Activated CD4-positive, alpha-beta T cell treated with anti-CD3 and anti-CD28 coated beads for 24 hours (primary cell): Measurements from ENCODE around the gene NADK2.
"Not testable (repeated sequence)": the region's sequence is repeated elsewhere in the genome, so short reads cannot be mapped to it uniquely, and the experiment has no call there.

Experiments
- DNase-seq, 2 donors: peaks; one replicate each; pipeline ENCODE4 v3.0.0-alpha.2; 2020; ENCODE audit warnings: low read depth in 2 of 2

The NADK2 gene

DNA sequence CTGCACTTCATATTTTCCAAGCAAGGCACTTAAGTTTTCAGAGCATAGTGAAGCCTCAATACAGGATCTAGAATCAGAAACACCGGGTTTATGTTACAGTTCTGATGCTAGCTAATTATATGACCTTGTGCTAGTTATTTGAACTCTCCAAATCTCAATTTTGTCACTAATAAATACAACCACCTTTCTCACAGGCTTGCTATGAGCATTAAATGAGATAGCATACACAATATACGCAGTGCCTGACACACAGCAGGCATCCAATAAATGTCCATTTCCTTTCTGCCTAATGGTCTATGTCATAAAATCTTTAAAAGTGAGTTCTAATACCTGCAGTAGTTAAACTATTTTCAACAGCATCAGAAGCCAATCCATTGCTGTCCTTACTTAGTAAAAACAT lies 32.9 kb downstream of the NADK2 start:
- no peak for DNase-seq

DNA sequence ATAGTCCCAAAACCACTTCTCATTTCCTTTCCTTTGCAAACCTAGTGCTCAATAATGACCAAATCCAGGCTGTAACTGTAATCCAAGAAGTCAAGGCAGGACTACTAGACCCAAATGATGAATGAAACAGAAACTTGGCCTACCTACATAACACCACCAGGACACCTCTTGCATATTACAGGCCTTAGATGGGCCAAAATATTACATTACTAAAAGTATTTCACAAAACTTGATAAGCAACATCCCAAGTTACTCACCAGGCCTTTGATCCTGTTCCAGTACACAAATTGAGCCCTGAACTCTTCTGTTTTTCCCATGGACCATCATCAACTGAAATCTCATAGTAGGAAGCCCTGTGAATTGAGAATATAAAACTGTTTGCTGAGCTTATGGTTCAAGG lies 34.8 kb downstream of the NADK2 start:
- DNase-seq, result no peak

DNA sequence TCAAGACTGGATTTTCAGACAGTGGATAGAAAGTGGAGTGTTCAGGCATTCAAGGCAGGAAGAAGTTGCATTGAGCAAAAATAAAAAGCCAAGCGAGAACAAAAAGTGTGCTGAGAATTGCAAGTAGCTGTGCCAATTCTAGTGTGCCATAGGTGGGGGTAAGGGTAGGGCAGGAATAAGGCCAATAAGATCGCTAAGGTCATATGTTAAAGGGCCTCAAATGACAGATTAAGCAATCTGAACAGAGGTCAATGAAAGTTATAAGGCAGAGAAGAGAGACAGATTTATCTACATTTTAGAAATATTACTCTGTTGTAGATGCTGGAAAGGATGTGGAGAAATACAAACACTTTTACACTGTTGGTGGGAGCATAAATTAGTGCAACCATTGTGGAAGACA lies 36.4 kb downstream of the NADK2 start:
- no peak for DNase-seq

DNA sequence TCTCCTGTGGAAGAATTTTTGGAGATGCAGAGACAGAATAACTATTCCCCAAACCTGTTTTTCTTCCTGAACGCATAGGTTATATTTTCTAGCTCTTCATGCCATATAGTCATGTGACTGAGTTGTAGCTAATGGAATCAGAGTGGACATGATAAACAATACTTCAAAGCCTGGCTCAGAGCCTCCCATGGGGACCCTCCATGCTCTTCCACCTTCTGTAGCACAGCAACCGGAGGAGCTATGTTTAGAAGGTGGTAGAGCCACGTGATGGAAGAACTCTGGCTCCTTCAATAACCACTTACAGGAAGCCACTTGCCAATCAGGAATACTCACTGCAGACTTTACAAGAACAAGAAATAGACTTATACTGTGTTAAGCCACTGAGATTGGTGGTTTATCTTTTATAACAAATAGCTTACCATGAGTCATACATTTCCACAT lies 39.2 kb downstream of the NADK2 start:
- no peak for DNase-seq

DNA sequence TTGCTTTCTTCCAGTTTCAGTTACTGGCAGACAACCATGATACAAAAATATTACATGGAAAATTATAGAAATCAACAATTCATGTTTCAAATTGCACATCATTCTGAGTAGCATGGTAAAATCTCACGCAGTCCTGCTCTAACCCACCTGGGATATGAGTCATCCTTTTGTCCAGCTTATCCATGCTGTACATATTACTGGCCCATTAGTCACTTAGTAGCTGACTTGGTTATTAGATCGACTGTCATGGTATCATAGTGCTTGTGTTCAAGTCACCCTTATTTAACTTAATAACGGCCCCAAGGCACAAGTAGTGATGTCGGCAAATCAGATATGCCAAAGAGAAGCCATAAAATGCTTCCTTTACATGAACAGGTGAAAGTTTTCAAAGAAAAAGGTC lies 41.2 kb downstream of the NADK2 start:
- no peak for DNase-seq

DNA sequence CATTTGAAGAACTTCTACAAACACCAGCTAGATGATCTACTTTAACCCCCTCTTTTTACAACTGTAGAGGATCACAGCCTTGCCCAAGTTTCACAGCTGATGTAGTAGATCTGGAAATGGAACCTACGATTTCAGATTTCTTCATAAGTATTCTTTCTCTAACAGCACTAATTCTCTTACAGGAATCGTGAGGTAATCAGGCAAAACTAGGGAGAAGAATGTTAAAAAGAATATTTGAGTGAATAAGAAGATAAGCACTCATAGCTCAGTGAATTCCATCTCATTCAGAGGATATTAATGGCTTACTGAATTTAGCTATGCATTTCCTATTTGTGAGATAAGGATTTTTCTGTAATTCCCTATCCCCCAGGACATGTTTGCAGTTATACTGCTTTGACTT lies 42.1 kb downstream of the NADK2 start:
- DNase-seq, result no peak

DNA sequence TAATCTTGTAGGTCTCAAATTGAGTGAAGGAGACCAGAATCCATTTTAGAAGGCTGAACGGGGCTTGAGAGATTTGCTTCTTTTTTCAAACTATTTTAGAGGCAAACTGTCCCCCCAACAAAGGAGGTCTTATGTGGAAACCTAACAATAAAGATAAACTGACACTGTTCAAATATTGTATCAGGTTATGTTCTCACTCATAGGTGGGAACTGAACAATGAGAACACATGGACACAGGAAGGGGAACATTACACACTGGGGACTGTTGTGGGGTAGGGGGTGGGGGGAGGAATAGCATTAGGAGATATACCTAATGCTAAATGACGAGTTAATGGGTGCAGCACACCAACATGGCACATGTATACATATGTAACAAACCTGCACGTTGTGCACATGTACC lies 42.9 kb downstream of the NADK2 start:
- DNase-seq, result not testable (repeated sequence)

DNA sequence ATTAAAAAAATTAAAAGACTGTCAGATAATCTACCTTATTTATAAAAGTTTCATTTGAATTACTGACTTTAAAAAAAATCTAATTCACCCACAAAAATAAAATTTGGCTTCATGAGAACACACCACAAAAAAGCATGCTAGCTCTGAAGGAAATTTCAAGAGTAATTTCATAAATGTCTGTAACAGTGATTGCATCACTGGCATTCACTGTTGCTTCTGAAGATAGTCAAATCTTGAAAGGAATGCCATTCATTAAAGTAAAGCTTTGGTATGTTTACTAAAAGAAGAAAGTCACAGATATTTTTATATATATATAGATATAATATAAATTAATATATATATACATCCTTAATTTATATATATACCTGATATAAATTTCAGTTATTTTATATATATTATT lies 43.4 kb downstream of the NADK2 start:
- no peak for DNase-seq

DNA sequence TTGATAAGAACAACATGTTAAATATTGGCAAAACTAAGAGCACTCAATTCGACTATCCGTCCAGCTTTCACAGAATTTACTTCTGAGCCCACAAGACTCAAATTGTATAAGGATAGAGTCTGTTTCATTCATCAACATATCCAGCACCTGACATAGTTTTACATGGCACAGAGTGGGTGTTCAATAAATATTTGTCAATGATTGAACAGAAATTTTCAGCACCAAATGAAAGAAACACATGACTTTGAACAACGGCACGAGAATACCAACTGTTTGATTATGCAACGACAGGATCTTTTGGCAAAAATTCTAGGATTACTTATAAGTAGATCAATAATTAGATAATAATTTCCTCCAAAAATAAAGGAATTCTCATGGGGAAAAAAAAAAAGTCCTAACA lies 48.0 kb downstream of the NADK2 start:
- DNase-seq, result no peak

DNA sequence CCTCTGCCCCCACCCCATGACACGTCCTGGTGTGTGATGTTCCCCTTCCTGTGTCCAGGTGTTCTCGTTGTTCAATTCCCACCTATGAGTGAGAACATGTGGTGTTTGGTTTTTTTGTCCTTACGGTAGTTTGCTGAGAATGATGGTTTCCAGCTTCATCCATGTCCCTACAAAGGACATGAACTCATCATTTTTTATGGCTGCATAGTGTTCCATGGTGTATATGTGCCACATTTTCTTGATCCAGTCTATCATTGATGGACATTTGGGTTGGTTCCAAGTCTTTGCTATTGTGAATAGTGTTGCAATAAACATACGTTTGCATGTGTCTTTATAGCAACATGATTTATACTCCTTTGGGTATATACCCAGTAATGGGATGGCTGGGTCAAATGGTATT lies 57.3 kb downstream of the NADK2 start:
- DNase-seq, result not testable (repeated sequence)

DNA sequence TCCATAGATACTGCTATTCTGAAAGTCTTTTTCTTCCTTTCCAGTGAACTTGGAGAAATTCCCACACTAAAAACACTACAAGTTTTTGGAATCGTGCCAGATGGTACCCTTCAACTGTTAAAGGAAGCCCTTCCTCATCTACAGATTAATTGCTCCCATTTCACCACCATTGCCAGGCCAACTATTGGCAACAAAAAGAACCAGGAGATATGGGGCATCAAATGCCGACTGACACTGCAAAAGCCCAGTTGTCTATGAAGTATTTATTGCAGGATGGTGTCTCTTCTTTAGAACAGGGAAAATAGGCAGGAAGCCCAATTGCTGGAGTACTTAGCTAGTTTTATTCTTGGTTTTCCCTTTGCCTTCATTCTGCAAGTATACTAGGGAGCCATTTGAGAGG lies 60.0 kb downstream of the NADK2 start:
- no peak for DNase-seq

DNA sequence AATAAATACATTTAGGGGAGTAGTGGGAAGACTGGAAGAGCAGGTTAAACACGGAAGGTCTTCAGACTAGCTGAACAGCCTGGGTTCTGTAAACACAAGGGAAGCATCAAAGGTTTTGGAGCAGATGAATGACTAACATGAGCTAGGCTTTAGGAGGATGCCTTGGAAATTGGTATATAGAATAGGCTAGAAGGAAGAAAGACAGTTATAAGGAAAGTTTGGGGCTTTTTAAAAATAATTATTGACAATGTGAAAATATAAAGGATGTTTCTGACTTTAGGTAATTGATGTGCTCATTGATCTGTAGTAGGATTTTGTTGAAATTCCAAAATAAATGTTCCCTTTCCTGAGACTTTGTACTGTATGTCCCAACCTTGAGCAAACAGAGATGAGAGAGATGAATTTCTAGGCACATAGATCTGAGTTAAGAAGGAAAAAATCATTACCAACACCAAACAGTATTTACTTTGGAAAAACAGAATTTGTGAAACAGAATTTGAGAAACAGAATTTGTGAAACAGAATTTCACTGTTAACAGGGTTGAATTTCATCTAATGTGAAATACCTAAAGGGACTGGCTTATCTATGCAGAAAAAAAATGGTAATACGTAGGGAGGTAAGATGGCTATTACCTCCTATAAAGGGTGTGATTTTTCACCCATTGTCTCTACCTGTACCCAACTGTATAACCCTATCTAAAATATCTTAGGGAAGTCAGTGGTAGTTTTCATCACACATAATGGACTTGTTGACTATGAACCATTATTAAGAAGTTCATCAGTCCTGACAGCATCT lies 61.0 kb downstream of the NADK2 start:
- DNase-seq, result no peak

DNA sequence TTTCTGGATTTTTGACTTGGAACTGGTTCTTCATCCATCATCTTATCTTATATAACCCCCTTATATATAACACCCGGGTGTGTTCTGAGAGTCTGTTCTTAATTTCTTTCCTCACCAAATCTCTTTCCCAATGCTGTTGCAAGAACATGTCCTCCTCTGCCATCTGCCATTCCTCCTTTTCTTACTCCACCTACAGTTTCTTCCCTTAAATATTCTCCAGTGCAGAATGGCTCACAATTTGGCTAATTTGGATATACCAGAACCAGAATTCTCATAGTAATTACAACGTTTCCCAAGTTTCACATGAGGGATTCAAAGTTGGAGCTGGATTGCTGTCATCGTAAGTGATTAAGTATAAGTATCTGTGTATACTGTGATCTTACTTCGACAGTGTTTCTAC lies 61.8 kb downstream of the NADK2 start:
- no peak for DNase-seq

DNA sequence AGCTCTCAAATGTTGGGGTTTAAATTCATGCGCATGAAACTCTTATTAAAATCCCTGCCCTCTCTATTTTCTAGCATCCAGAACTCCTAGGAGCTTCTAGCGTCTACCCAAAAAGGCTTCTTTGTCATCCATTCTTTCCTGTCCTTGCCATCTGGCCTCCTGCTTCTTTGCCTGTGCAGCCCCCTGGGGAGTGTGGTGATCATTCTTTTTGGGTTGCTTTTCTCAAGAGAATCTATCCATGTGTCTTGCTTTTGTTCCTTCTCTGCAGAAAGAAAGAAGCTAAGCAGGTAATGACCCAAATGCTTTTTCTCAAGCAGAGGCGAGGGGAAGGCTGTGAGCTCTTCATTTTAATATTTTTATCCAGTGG lies 63.2 kb downstream of the NADK2 start:
- DNase-seq, result no peak

DNA sequence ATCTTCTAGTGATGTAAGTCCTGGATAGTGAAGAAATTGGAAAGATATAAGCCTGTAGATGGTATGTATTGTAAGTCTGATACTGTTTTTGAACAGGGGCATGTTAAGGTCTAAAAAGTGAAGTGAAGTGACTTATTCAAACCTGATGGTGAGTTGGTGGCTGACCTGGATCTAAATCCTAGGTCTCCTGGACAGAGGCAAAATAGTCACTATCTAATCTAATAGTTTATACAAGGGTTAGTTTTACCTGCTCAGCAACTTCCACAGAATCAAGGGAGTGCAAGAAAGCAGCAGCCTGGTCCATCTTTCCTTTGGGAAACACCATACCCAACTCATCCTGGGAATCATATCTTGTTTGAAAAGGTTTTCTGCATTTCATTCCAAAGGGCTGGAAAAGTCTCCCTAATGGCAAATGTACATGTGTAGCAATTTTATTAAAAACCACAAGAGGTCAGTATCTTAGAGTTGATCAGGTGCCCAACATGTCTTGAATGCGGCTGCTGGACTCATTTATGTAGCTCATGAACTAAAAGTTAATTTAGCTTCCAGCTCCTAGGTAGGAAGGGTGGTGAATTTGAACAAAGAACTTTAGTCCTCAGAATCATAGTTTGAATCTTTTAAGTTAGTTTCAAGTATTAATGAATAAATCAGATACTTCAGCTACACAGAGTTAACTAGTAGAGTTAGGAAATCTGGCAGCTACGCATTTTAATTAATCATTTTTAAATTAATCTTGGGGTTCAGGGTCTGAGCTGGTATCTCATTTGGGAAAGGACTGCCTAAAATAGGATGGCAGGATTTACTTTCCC lies 63.8 kb downstream of the NADK2 start:
- DNase-seq, result no peak

DNA sequence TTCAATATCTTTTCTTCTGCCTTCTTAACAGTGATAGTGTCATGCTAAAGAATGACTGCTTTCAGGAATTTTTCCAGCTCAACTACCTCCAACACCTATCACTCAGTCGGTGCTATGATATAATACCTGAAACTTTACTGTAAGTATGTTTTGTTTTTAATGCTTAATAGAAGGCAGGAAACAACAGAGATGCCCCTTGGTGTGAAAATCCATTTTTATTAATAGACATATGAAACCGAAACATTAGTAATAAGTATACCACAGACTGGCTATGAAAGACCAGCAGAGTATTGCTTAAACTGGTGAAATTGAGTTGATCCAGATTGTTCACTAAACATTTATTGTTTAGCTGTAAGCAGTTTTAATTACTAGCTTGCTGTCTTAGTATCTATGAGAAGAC lies 64.6 kb downstream of the NADK2 start:
- DNase-seq, result no peak

DNA sequence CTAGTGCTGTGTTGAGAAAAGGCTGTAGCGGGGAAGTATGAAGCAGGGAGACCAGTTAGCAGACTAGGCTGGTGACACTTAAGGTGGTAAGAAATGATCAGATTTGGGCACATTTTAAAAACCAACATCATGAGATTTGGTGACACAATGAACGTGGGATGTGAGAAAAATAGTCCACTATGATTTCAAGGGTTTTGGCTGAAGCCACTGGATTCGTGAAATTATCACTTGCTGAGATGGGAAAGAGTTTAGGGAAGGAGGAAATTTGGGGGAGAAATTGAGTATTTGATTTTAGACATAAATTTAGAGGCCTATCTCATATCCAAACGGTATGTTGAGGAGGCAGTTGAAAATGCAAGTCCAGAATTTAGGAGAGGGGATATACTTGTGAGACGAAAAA lies 66.7 kb downstream of the NADK2 start:
- DNase-seq, result no peak

DNA sequence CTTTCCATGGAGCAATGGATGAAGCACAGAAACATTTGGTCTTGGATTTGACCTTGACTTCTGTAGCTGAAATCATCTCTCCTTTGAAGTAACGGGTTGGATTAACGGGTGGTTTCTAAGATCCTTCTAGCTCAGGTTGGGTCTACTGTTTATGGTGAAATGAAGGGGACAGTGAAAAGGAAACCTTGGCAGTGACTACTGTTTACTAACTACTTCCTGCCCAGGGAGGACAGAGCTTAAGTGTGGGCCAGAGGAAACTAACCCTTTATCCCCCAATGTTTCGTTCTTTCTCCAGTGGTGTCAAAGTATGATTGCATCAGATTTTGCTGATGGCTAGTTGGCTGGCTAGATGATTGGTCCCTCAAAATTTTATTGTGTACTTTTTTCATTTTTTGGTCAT lies 67.6 kb downstream of the NADK2 start:
- DNase-seq, result no peak

DNA sequence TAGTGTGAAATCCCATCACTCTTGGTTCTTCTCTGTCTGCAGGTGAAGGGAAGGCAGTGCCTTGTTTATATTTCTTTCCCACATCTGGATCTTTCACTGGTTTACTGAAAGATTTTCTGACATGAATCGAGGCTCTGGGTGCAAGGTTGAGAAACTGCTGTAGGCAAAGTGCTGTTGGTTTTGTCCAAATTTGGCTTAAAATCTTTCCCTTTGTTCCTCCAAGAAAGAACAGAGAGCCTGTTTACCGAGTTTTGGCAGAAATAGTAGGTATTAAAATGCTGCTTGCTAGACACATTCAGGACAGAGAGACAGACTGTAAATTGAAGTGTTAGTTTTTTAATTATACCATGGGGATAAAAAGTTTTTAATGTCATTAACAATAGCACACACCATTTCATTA lies 68.3 kb downstream of the NADK2 start:
- DNase-seq, result no peak

DNA sequence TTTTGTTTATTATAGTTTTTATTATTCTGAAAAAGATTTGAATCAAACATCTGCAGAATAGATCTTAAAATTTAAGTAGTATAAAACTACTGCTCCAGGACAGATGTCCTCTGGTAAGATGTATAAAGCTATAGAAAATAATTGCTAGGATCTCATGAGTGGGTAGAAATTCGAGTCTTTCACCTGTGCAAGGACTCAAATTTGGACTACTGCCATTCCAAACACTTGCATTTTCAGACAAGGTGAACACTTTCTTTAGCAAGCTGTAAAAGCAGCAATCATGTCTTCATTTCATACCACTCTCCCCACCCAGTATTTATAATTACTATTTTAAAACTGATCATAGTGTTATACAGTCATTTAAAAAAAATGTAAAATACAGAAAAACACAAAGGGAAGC lies 69.1 kb downstream of the NADK2 start:
- no peak for DNase-seq

DNA sequence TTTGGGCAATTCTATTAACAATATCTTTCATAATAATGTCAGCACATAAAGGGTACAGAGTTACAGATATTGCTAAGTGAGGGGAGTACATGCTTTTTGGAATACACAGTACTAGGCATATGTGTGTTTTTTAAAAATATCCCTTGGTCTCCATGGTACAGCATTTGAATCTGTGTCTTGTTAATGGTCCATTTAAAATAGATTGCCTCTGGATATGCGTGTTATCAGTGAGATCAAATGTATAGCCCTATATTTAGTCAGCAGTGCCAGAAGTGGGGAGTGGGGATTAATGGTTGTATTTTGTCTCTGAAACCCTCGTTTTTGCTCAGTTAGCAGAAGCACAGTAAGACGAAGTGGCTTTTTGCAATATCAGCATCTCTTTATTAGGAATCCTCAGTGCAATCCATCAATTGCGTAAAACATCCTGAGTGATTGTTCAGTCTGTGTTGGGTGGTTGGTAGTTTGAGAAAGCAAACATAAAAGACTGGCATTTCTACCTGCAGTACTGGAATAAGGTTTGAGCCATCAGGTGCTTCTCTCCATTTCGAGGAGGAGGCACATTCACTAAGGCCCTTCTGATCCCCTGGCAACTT lies 70.8 kb downstream of the NADK2 start:
- no peak for DNase-seq

DNA sequence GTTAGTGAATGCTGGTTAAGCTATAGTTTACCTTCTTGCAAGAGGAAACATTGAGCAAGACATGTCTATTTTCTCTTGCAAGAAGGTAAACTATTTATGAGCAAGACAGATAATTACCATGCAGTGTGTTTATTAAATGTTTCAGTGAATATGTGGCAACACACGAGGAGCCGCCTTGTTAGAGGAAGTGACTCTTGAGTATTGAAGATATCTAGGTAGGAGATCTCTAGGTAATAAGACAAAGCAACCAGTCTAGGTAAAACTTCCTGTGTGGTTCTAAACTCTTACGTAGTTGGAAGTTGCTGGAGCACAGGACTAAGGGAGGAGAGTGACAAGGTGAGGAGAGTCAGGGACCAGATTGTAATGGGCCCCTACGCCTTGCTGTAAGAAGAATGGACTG lies 73.0 kb downstream of the NADK2 start:
- no peak for DNase-seq

DNA sequence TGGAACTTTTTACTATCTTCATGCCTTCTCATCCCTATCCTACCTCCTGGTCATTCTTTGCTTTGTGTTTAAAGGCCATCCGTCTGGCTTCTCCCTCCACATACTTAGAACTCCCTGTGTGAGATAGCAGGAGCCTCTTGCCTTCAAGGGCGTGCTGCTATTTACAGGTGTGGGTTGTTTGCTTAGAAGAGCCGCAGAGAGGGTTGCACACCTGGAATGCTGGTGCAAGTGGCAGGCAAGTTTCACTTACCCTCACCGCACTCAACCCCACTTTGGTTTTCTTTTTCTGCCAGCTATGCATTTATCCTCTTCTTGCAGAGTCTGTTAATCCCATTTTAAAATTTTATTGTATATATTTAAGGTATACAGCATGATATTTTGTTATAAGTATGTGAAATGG lies 77.3 kb downstream of the NADK2 start:
- DNase-seq, result no peak
